HepG2 (cell line): ENCODE data around the gene METAP1D. TPM values are rescaled to one million over a fixed set of nuclear protein-coding genes. Genes with fewer than 3 reads are reported as not detected.
A peak's percentile ranks its signal among the peaks of the same experiment; 100 is the strongest.

Source experiments
- ADNP ChIP-seq: sonication (generic); formaldehyde crosslinking; IDR thresholded peaks from 2 replicates; pipeline ENCODE4 v1.4.0; 2020; ENCODE audit warnings: missing genetic modification reagents
- ESRRA ChIP-seq: sonication (generic); formaldehyde crosslinking; IDR thresholded peaks from 2 replicates; pipeline ENCODE4 v1.5.1; 2020; ENCODE audit warnings: mild to moderate bottlenecking, low read depth, missing genetic modification reagents
- FOXK1 ChIP-seq: sonication (generic); formaldehyde crosslinking; IDR thresholded peaks from 2 replicates; pipeline ENCODE4 v1.4.0; 2020; ENCODE audit warnings: low read depth, missing genetic modification reagents, borderline replicate concordance
- MED8 ChIP-seq: sonication (generic); formaldehyde crosslinking; IDR thresholded peaks from 2 replicates; pipeline ENCODE4 v1.8.1; 2023; ENCODE audit warnings: mild to moderate bottlenecking, missing genetic modification reagents; ENCODE audit not compliant: insufficient replicate concordance
- MEIS1 ChIP-seq: sonication (generic); formaldehyde crosslinking; IDR thresholded peaks from 2 replicates; pipeline ENCODE4 v1.9.0; 2021; ENCODE audit warnings: mild to moderate bottlenecking, missing genetic modification reagents, moderate library complexity, borderline replicate concordance
- MIER3 ChIP-seq: IDR thresholded peaks from 2 replicates; pipeline ENCODE4 v1.6.1; 2016; ENCODE audit warnings: missing compliant biosample characterization, borderline replicate concordance
- NFKB2 ChIP-seq: sonication (generic); formaldehyde crosslinking; IDR thresholded peaks from 2 replicates; pipeline ENCODE4 v1.4.0; 2020; ENCODE audit warnings: missing genetic modification reagents, borderline replicate concordance
- SMAD1 ChIP-seq: sonication (generic); formaldehyde crosslinking; IDR thresholded peaks from 2 replicates; pipeline ENCODE4 v1.4.0; 2020; ENCODE audit warnings: missing genetic modification reagents, low read depth, mild to moderate bottlenecking, borderline replicate concordance
- XRCC5 ChIP-seq: fragments of 200-400 bp; formaldehyde crosslinking; optimal IDR thresholded peaks from 2 replicates; pipeline ENCODE3; 2017; ENCODE audit warnings: mild to moderate bottlenecking, low read length
- polyA plus RNA-seq, 8 experiments: library from polyadenylated mRNA; depleted of rRNA in 3 of 8; stranded (reverse) in 7 of 8; unstranded in 1 of 8; fragments of >200 nt; fragmentation: Illumina TruSeq in 4 of 8; extraction: Trizol in 4 of 8; gene quantifications; 2 replicates each; pipeline versions ENCODE4 v1.2.1 to v1.2.3, GENCODE V29; 2011 to 2016; ENCODE audit warnings: low read depth in 4 of 8, missing spikeins in 1 of 8, mixed read lengths in 1 of 8; ENCODE audit not compliant: insufficient read depth in 1 of 8
- total RNA-seq, 5 experiments: library from RNA; depleted of rRNA; stranded (reverse); fragments of >200 nt; fragmentation: Illumina TruSeq; extraction: Trizol; gene quantifications; 2 replicates each; pipeline ENCODE4 v1.2.3, GENCODE V29; 2016; ENCODE audit warnings: low read depth in 1 of 5
- TF ChIP-seq, protein P1 (sequence below): sonication (generic); formaldehyde crosslinking; IDR thresholded peaks from 2 replicates; pipeline ENCODE4 v1.5.1; 2020; ENCODE audit warnings: missing genetic modification reagents, mild to moderate bottlenecking, borderline replicate concordance
- TF ChIP-seq, protein P2 (sequence below): sonication (generic); formaldehyde crosslinking; IDR thresholded peaks from 2 replicates; pipeline ENCODE4 v1.4.0; 2020; ENCODE audit warnings: missing genetic modification reagents
- TF ChIP-seq, protein P3 (sequence below): sonication (generic); formaldehyde crosslinking; IDR thresholded peaks from 2 replicates; pipeline ENCODE4 v1.5.1; 2020; ENCODE audit warnings: mild to moderate bottlenecking, missing genetic modification reagents, borderline replicate concordance
- TF ChIP-seq, protein P4 (sequence below): sonication (generic); formaldehyde crosslinking; IDR thresholded peaks from 2 replicates; pipeline ENCODE4 v1.9.0; 2021; ENCODE audit warnings: mild to moderate bottlenecking, missing genetic modification reagents

METAP1D gene
- total and polyA plus RNA-seq, 2 of the 13 experiments (the other 11 are each of a cell fraction or from before 2014, with no cell fraction given), result 14.7 to 21.6 TPM

DNA sequence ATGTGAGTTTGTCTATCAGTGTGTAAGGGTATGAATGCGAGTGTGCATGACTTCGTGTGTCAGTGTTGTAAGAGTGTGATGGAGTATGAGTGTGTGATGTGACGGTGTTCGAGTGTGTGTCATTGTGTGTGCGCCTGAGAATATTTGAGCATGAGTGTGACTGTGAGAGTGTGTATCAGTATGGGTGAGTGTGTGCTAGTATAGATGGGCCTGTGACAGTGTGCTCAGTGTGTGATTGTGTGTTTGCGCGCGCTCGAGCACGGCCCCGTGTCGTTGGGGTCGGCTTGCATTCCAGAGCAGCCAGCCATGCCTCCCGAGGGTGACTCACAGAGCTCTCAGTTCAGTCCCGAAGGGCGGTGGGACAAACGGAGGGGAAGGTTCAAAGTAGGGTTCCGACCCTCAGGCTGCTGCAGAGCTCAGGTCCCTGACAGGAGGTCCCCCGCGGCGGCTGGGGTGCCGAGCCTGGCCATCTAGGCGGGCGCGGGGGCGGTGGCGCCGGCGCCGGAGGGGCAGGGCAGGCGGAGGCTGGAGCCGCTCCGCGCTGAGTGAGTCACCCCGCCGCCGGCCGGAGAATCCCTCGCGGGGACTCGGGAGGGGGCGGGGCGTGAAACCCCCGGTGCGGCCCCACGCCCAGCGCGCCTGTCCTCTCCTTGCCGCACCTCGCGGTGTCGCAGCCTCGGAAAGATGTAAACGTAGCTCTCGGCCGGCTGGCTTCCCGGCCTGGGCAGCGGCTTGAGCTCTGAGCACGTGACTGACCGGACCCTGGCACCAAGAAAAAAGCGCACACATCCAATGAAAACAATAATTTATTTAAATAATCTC is 99.1 kb downstream of the METAP1D start (continued):
- TF ChIP-seq ESRRA (CRISPR knock-in tag) (no peak), NFKB2 (CRISPR knock-in tag) (peak; percentile 74; the same call in 1 of the 2 replicates), SMAD1 (CRISPR knock-in tag) (peak; percentile 85; the same call in 1 of the 2 replicates), XRCC5 (peak; percentile 69), MEIS1 (CRISPR knock-in tag) (no peak), MED8 (CRISPR knock-in tag) (no peak), ADNP (CRISPR knock-in tag) (no peak), FOXK1 (CRISPR knock-in tag) (no peak), MIER3 (CRISPR knock-in tag) (no peak)
- TF ChIP-seq, protein P1, sequence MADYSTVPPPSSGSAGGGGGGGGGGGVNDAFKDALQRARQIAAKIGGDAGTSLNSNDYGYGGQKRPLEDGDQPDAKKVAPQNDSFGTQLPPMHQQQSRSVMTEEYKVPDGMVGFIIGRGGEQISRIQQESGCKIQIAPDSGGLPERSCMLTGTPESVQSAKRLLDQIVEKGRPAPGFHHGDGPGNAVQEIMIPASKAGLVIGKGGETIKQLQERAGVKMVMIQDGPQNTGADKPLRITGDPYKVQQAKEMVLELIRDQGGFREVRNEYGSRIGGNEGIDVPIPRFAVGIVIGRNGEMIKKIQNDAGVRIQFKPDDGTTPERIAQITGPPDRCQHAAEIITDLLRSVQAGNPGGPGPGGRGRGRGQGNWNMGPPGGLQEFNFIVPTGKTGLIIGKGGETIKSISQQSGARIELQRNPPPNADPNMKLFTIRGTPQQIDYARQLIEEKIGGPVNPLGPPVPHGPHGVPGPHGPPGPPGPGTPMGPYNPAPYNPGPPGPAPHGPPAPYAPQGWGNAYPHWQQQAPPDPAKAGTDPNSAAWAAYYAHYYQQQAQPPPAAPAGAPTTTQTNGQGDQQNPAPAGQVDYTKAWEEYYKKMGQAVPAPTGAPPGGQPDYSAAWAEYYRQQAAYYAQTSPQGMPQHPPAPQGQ, result no peak
- TF ChIP-seq, protein P2, sequence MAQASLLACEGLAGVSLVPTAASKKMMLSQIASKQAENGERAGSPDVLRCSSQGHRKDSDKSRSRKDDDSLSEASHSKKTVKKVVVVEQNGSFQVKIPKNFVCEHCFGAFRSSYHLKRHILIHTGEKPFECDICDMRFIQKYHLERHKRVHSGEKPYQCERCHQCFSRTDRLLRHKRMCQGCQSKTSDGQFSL (CRISPR knock-in tag), result no peak
- TF ChIP-seq, protein P3, sequence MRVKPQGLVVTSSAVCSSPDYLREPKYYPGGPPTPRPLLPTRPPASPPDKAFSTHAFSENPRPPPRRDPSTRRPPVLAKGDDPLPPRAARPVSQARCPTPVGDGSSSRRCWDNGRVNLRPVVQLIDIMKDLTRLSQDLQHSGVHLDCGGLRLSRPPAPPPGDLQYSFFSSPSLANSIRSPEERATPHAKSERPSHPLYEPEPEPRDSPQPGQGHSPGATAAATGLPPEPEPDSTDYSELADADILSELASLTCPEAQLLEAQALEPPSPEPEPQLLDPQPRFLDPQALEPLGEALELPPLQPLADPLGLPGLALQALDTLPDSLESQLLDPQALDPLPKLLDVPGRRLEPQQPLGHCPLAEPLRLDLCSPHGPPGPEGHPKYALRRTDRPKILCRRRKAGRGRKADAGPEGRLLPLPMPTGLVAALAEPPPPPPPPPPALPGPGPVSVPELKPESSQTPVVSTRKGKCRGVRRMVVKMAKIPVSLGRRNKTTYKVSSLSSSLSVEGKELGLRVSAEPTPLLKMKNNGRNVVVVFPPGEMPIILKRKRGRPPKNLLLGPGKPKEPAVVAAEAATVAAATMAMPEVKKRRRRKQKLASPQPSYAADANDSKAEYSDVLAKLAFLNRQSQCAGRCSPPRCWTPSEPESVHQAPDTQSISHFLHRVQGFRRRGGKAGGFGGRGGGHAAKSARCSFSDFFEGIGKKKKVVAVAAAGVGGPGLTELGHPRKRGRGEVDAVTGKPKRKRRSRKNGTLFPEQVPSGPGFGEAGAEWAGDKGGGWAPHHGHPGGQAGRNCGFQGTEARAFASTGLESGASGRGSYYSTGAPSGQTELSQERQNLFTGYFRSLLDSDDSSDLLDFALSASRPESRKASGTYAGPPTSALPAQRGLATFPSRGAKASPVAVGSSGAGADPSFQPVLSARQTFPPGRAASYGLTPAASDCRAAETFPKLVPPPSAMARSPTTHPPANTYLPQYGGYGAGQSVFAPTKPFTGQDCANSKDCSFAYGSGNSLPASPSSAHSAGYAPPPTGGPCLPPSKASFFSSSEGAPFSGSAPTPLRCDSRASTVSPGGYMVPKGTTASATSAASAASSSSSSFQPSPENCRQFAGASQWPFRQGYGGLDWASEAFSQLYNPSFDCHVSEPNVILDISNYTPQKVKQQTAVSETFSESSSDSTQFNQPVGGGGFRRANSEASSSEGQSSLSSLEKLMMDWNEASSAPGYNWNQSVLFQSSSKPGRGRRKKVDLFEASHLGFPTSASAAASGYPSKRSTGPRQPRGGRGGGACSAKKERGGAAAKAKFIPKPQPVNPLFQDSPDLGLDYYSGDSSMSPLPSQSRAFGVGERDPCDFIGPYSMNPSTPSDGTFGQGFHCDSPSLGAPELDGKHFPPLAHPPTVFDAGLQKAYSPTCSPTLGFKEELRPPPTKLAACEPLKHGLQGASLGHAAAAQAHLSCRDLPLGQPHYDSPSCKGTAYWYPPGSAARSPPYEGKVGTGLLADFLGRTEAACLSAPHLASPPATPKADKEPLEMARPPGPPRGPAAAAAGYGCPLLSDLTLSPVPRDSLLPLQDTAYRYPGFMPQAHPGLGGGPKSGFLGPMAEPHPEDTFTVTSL (CRISPR knock-in tag), result no peak
- TF ChIP-seq, protein P4, sequence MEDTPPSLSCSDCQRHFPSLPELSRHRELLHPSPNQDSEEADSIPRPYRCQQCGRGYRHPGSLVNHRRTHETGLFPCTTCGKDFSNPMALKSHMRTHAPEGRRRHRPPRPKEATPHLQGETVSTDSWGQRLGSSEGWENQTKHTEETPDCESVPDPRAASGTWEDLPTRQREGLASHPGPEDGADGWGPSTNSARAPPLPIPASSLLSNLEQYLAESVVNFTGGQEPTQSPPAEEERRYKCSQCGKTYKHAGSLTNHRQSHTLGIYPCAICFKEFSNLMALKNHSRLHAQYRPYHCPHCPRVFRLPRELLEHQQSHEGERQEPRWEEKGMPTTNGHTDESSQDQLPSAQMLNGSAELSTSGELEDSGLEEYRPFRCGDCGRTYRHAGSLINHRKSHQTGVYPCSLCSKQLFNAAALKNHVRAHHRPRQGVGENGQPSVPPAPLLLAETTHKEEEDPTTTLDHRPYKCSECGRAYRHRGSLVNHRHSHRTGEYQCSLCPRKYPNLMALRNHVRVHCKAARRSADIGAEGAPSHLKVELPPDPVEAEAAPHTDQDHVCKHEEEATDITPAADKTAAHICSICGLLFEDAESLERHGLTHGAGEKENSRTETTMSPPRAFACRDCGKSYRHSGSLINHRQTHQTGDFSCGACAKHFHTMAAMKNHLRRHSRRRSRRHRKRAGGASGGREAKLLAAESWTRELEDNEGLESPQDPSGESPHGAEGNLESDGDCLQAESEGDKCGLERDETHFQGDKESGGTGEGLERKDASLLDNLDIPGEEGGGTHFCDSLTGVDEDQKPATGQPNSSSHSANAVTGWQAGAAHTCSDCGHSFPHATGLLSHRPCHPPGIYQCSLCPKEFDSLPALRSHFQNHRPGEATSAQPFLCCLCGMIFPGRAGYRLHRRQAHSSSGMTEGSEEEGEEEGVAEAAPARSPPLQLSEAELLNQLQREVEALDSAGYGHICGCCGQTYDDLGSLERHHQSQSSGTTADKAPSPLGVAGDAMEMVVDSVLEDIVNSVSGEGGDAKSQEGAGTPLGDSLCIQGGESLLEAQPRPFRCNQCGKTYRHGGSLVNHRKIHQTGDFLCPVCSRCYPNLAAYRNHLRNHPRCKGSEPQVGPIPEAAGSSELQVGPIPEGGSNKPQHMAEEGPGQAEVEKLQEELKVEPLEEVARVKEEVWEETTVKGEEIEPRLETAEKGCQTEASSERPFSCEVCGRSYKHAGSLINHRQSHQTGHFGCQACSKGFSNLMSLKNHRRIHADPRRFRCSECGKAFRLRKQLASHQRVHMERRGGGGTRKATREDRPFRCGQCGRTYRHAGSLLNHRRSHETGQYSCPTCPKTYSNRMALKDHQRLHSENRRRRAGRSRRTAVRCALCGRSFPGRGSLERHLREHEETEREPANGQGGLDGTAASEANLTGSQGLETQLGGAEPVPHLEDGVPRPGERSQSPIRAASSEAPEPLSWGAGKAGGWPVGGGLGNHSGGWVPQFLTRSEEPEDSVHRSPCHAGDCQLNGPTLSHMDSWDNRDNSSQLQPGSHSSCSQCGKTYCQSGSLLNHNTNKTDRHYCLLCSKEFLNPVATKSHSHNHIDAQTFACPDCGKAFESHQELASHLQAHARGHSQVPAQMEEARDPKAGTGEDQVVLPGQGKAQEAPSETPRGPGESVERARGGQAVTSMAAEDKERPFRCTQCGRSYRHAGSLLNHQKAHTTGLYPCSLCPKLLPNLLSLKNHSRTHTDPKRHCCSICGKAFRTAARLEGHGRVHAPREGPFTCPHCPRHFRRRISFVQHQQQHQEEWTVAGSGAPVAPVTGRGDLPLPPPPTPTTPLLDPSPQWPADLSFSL (CRISPR knock-in tag), result peak; percentile 97
